GM21447 (cell line): ENCODE measurements around the gene OR52N1.
A peak's percentile ranks its signal among the peaks of the same experiment; 100 is the strongest.

ENCODE experiments used
- ATAC-seq: cut with Tn5 transposase; IDR thresholded peaks from one replicate; pipeline ENCODE4 v1.9.1; 2021; ENCODE audit not compliant: unreplicated experiment

OR52N1 gene

GRCh38 chr11:5791165-5791564 is at the start of gene OR52N1:
OR52N1 (minus strand) TSS chr11:5791265; CDS start chr11:5788816, 2,449 bp downstream.
- no peak for ATAC-seq

GRCh38 chr11:5837695-5838094 is 46.6 kb upstream of the OR52N1 start:
- no peak for ATAC-seq

- no peak for ATAC-seq
Observed at GRCh38 chr11:5833446-5833845, 42.4 kb upstream of the OR52N1 start.

- ATAC-seq, result no peak
Observed at GRCh38 chr11:5831196-5831829, 40.2 kb upstream of the OR52N1 start.

DNA sequence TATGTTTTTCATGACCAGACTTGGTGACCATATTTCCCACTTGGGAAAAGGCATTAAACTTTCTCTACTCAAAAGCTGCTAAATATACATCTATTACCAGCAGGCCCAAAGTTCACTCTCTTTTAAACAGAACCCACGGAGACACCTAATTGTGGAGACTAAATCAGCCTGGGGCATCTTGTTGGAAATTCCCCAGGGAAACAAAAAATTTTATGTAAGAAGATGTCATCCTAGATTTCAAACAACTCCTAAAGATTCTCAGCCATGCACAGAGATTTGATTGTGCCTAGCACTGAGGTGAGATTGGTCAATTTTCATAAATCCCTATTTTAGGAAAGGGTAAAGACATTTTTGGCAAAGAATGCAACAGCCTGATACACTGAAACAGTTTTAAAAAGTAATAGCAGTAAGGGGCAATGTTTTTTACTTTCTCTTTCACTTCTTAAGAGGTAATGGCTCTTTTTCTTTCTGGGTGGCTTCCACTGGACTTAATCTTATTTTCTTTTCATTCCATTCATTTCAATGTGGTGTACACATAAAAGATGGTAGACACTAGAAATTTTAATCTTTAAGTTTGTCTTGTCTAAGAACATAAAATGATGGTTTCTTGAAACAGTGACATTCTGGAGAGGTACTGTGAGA is 27.3 kb upstream of the OR52N1 start:
- peak; percentile 72 for ATAC-seq

- ATAC-seq, result no peak
Observed at GRCh38 chr11:5815534-5815933, 24.5 kb upstream of the OR52N1 start.

- no peak for ATAC-seq
Observed at GRCh38 chr11:5809905-5810795, 19.1 kb upstream of the OR52N1 start.

DNA sequence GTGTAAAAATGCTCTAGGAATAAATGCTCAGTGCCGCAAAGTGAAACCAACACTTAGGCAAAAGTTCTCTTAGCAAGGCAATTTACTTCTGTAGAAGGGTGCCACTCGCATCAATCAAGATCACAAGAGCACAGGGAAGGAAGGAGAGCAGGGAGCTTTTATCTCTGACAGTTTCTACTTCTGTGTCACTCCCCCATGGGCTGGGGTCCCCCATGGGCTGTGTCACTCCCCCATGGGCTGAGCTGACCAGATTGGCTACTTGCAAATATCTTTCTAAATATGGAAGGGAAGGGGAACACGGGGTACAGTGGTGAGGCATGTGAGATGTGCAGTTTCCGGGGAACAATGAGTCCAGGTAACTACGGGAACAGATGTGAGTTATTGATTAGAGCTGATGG is 18.1 kb upstream of the OR52N1 start:
- peak; percentile 41 for ATAC-seq

- peak; percentile 96 for ATAC-seq
Observed at GRCh38 chr11:5808500-5809121, 17.5 kb upstream of the OR52N1 start, which contains the start of gene OR52N2. OR52N2 (plus strand) TSS chr11:5808924; CDS start chr11:5820336, 11,412 bp downstream.

- no peak for ATAC-seq
Observed at GRCh38 chr11:5807580-5807979, 16.5 kb upstream of the OR52N1 start.

- ATAC-seq, result no peak
Observed at GRCh38 chr11:5803982-5804381, 12.9 kb upstream of the OR52N1 start.

DNA sequence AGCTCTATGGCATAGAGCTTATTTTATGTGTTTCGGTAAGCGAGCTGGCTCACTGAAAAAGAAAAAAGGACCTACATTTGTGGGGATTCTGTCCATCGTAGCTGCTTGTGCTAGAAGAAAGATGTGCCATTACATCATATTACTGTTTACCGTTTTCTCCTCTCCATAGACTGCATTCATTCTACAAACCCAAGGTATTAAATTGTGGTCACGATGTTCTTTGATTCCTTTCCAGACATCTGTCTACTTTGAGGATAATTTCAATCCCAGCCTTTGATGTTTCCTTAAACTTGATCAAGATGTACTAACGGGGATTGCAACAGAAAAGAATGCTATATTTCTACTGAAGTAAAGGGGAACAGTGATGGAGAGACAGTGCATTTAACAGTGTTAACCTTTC is 5.5 kb upstream of the OR52N1 start:
- ATAC-seq, result no peak

GRCh38 chr11:5783255-5783654 is 7.8 kb downstream of the OR52N1 start, which contains the start of gene OR52N5:
OR52N5 (minus strand) TSS chr11:5783355; CDS start chr11:5778634, 4,721 bp downstream.
- no peak for ATAC-seq

DNA sequence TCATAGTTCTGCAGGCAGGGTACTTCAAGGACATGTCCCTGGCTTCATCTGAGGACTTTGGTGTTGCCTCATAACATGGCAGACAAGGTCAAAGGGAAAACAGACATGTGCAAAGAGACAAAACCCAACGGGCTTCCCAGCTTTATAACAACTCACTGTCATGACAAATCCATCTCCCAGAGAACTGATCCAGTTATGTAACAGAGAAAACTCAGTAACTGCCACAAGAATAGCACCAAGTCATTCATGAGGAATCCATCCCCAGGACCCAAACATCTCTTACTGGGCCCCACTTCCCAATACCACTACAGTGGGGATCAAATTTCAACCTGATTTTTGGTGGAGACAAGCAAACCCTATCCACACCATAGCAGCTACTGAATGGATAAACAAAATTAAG is 24.0 kb downstream of the OR52N1 start:
- ATAC-seq, result no peak

- no peak for ATAC-seq
Observed at GRCh38 chr11:5753943-5754342, 37.1 kb downstream of the OR52N1 start, which contains the start of gene OR52N4. OR52N4 (plus strand) TSS chr11:5754243; CDS start chr11:5754741, 498 bp downstream.

- no peak for ATAC-seq
Observed at GRCh38 chr11:5749836-5750235, 41.2 kb downstream of the OR52N1 start.

DNA sequence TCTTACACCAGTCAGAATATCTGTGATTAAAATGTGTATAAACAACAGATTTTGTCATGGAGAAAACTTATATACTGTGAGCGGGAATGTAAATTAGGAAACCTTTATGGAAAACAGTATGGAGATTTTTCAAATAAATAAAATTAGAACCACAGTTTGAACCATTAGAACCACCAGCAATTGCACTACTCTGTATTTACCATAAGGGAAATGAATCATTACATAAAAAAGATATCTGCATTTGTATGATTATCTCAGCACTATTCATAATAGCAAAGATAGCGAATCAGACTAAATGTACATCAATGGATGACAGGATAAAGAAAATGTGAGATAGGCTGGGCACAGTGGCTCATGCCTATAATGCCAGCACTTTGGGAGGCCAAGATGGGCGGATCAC is 44.5 kb downstream of the OR52N1 start:
- ATAC-seq, result no peak

DNA sequence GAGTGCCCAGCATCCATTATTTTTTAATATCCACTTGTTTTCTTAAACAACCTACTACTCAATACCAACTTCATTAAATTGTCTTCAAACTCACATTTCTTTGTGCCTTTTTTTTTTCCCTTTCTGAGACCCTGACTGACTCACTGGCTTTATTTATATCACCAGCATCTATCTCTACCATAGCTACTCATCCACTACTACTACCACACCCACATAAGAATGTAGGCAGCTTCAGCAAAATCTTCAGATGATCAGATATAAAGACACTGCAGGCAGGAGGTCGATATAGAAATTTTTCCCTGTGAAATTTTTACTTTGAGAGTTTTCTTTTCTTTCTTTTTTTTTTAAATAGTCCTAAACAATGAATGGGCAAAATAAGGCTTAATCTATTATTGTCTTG is 52.6 kb downstream of the OR52N1 start:
- no peak for ATAC-seq

- ATAC-seq, result no peak
Observed at GRCh38 chr11:5737670-5738392, 53.2 kb downstream of the OR52N1 start.

GRCh38 chr11:5737091-5737490 is 54.0 kb downstream of the OR52N1 start:
- ATAC-seq, result no peak
